Stimulated activated CD8-positive, alpha-beta memory T cell treated with anti-CD3 and anti-CD28 coated beads, Interleukin-15, amount 100 ng/mL, for 4 hours (primary cell): ENCODE results near the gene TTYH3.
"Not testable (repeated sequence)": the region's sequence is repeated elsewhere in the genome, so short reads cannot be mapped to it uniquely, and the experiment has no call there.

Source experiments
- DNase-seq, 2 donors: peaks; one replicate each; pipeline ENCODE4 v3.0.0-alpha.2; 2020; ENCODE audit warnings: low read depth in 2 of 2

TTYH3 gene

DNA sequence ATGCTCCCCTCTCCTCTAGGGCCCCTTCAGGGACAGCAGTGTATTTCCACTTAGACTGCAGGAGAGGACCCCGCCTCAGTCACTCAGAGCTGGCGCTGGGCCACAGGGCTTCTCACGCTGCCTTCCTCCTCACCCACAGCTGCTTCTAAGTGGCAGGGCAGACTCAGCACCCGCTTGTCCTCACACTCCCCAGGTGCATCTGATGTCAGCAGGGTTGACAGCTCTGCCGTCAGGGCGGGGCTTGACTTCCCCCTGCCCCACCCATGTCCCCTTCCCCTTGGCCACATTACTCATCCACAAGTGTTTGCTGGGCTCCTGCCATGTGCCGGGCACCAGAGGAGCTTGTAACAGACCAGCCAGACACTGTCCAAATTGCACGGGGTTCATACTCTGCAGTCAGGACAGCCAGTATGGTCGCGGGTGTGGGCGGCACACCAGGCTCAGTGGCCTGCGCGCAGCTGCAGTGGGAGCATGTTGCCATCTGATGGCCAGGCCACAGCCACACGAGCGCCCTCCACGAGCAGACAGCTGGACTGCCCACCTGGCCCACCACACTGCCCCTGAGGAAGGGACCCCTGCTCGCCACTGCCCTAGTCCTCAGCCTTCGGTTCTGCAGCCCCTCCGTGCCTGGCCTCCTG lies 29.3 kb upstream of the TTYH3 start:
- DNase-seq, result no peak

- no peak for DNase-seq
Measured at GRCh38 chr7:2603044-2603965, 28.5 kb upstream of the TTYH3 start.

DNA sequence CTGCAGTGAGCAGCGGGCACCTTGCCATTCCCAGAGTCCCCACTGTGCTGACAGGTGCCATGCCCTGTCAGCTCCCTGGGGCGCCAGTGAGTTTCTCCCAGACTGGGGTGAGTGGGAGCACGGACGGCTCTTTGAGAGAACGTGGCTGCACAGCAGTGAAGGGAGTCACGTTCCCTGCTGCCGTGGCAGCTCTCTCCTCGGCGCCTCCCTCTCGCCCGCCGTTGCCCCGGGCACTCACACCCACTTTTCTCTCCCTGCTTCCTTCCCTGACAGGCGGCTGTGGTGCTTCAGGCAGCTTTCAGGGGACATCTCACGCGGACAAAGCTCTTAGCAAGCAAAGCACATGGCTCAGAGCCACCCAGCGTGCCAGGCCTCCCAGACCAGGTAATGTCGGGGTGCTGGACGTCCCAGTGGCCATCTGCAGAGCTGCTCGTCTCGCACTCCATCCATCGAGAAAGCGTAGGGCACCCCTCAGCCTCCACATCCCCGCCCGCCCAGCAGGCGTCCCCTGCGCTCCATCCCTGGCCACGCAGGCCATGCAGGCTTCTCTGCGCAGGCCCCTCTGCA lies 27.1 kb upstream of the TTYH3 start:
- DNase-seq, result no peak

DNA sequence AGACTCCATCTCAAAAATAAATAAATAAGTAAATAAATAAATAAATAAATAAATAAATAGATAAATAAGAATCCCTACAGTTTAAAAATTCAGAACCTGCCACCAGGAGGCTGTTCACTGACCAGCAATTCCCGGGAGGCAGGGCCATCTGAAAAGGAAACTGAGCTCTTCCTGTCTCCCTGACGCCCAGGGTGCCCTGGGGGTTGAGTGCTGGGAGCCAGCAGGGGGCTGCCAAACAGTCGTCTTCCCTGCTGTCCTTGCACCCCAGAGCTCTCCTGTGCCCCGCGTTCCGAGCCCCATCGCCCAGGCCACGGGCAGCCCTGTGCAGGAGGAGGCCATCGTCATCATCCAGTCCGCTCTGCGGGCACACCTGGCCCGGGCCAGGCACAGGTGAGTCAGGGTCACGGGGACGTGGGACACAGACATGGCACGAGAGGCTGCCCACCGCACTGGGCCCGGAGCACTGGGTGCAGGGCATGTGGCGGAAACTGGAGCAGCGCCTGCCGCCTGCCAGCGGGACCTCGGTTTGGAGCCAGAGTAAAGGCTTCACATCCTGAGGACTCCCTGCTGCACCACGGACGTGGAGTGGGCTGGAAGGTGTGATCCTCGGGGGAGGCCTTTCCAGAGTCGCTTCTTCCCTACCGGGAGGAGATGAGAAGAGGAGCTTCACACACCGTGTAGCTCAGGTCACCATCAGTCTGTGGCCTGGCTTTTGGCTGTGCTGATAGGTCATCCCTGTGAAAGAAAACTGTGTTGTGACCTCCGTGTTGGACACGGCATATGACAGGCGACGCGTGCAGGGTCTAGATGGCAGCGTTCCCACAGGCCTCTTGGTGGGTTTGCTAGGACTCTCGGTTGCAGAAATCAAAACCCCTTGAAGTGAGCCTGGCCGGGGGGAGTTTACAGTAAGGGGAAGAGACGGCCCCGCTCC lies 25.9 kb upstream of the TTYH3 start:
- DNase-seq, result no peak

DNA sequence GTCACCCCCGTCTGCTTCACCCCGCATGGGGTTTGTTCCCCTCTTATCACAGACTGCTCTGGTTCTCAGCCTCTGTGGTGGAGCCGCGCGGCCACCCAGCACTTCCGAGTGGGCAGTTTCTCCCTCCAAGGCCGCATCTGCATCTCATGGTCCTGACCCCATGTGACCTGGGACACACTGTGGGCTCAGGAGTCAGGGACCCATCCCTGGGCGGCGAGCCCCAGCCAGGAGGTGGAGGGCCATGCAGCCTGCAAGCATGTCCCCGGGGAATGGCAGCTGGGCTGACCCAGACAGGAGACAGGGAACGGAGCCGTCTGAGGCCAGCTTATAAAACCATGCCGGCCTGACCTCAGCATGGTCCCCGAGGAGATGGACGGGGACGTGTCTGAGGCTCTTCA lies 25.2 kb upstream of the TTYH3 start:
- no peak for DNase-seq

DNA sequence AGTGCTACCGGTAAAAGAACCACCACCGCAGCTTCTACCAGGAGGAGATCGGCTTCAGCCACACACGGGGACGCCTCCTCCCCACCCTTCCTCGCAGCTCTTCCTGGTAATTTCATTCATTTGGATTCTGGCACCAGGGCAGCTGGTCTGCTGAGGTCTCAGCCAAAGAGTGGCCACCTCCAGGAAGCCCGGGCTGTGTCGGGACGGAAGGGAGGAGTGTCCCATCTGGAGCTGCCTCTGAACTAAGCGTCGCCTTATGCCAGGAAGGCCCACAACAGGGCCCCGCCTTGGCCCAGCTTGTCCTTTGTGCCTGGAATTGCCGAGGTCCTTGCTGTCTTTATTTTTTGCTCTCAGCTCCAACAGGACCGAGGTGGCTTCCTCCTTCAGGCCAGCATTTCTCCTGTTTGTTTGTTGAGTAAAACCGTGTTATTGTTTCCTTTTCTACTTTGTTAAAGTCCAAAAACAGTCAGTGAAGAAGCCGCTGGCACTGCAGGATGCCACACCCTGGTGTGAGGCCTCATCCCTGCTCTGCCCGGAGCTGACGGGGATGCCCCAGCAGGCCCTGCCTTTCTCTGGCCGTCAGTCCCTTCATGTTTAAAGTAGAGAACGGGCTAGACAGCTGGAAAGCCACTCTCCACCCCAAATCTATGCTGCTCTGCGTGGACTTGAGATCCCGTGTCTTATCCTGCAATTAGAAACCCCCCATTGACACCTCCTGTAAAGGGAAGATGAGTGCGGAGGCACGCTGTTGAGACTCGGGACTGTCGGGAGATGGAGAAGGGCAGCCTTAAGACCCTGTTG lies 24.5 kb upstream of the TTYH3 start:
- DNase-seq, result no peak

DNA sequence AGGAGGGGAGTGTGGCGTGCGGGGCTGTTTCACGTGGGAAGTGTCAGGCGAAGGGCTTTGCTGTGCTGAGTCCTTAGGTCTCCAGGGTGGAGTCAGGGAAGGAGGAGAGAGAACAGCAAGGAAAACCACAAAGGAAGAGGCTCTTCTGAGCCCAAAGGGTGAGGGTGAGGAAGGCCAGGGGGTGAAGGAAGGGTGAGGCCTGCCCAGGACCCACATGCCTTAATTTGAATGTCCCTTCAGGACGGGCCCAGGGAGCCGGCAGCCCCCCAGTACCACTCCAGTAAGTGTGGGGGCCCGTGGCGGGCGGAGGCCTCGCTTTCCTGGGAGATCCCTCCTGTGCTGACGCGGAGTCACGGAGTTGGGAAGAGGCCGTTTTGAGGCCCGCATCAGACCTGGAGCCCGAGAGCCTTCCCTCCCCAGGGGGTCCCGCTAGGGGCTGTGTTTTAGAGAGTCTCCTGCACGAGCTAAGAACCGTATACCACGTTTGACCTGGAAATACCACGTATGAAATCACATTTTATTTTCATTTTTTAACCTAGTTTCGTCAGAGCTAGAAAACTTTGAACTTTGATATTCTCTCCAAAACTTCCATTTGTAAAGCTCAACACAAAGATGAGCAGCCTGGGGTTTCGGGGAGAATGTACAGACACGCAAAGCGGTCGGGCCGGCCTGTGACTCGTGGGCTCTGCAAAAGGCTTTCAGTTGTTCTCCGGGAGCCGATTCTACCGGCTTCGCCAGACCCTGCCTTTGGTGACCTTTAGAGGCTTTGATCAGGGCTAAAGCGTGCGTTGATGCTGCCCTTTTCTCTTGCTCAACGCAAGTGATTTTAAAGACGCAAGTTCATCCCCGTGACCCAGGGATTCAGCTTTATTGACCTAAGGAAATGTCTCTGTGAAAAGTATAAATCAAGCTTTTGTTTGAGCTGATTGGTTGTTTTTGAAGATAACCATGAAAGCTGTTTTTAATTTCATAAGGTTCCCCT lies 23.6 kb upstream of the TTYH3 start:
- no peak for DNase-seq

DNA sequence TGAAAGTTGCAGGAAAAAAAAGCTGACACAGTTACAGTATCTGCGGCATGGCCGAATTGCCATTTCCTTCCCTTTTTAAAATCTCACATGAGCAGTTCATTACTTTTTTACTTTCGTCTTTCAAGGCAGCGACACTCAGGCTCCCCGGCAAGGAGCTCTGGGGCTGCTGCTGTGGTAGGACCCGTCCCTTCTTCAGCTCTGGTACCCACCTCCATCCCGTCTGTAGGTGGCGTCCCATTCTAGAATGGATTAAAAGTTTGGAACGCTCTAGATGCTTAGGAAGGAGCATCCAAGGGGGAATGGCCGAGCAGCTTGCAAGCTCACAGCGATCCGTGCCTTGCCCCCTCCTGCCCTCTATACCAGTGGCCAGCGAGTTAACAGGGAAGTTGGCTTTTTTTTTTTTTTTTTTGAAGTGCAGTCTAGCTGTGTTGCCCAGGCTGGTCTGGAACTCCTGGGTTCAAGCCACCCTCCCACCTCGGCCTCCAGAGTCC lies 22.8 kb upstream of the TTYH3 start:
- no peak for DNase-seq

DNA sequence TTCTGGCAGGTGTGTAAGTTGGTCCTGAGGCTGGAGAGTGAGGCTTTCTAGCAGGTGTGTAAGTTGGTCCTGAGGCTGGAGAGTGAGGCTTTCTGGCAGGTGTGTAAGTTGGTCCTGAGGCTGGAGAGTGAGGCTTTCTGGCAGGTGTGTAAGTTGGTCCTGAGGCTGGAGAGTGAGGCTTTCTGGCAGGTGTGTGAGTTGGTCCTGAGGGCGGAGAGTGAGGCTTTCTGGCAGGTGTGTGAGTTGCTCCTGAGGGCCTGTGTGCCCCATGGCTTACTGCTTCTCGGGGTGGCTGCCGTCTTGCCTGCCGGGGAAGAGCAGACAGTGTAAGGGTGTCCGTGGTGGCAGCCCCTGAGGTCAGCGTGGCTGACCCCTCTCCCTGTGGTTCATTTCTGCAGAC lies 22.1 kb upstream of the TTYH3 start:
- DNase-seq, result not testable (repeated sequence)

- DNase-seq, result no peak
Measured at GRCh38 chr7:2610466-2610865, 21.3 kb upstream of the TTYH3 start.

- no peak for DNase-seq
Measured at GRCh38 chr7:2610898-2611297, 20.9 kb upstream of the TTYH3 start.

GRCh38 chr7:2611401-2611800 lies 20.4 kb upstream of the TTYH3 start:
- DNase-seq, result no peak

- DNase-seq, result no peak
Measured at GRCh38 chr7:2611922-2612321, 19.9 kb upstream of the TTYH3 start.

GRCh38 chr7:2612445-2613097 lies 19.2 kb upstream of the TTYH3 start:
- no peak for DNase-seq

- no peak for DNase-seq
Measured at GRCh38 chr7:2613098-2613930, 18.5 kb upstream of the TTYH3 start.

- DNase-seq, result no peak
Measured at GRCh38 chr7:2613931-2614600, 17.7 kb upstream of the TTYH3 start.

GRCh38 chr7:2614631-2615330 lies 17.0 kb upstream of the TTYH3 start:
- DNase-seq, result no peak
